ENCODE measurements around the gene WDTC1.

The WDTC1 gene

GRCh38 chr1:27297903-27298302, 63.5 kb downstream of the WDTC1 start:
- no peak for DNase-seq (ENCODE audit: low read depth)
- TF ChIP-seq CTCF (IDR thresholded peaks at IDR 0.05; ENCODE audit: low read length, missing control alignments): no peak

GRCh38 chr1:27298632-27299384, 64.4 kb downstream of the WDTC1 start:
- H3K4me3 ChIP-seq (replicated peaks; ENCODE audit: low read depth, low read length): no peak overlapping the region
- no peak for DNase-seq (ENCODE audit: low read depth)
- TF ChIP-seq CTCF (IDR thresholded peaks at IDR 0.05; ENCODE audit: low read length, missing control alignments): no peak

More at GRCh38 chr1:27297903-27298302, 63.5 kb downstream of the WDTC1 start:
- no peak overlapping the region for H3K4me3 ChIP-seq (replicated peaks; ENCODE audit: low read depth, low read length)

GRCh38 chr1:27299385-27300271, 65.2 kb downstream of the WDTC1 start:
- peak; percentile 98 for DNase-seq (ENCODE audit: low read depth)
- TF ChIP-seq CTCF (IDR thresholded peaks at IDR 0.05; ENCODE audit: low read length, missing control alignments): no peak
- no peak overlapping the region for H3K4me3 ChIP-seq (replicated peaks; ENCODE audit: low read depth, low read length)

- H3K4me3 ChIP-seq (replicated peaks; ENCODE audit: low read depth, low read length): no peak overlapping the region
- DNase-seq (ENCODE audit: low read depth): peak; percentile 95
- peak; percentile 99 for TF ChIP-seq CTCF (IDR thresholded peaks at IDR 0.05; ENCODE audit: low read length, missing control alignments)
Observed at GRCh38 chr1:27300341-27301051, 66.1 kb downstream of the WDTC1 start.

GRCh38 chr1:27301052-27301422, 66.6 kb downstream of the WDTC1 start:
- DNase-seq (ENCODE audit: low read depth): no peak
- H3K4me3 ChIP-seq (replicated peaks; ENCODE audit: low read depth, low read length): no peak overlapping the region
- TF ChIP-seq CTCF (IDR thresholded peaks at IDR 0.05; ENCODE audit: low read length, missing control alignments): no peak

GRCh38 chr1:27301582-27302199, 67.3 kb downstream of the WDTC1 start:
- no peak for TF ChIP-seq CTCF (IDR thresholded peaks at IDR 0.05; ENCODE audit: low read length, missing control alignments)
- H3K4me3 ChIP-seq (replicated peaks; ENCODE audit: low read depth, low read length): no peak overlapping the region
- DNase-seq (ENCODE audit: low read depth): no peak
